NB4 (cell line): Measurements from ENCODE around the gene RPL41.

Experiments
- DNase-seq: peaks from one replicate; pipeline ENCODE4 v3.0.0; 2010; ENCODE audit warnings: low read depth
- H3K4me3 ChIP-seq: one replicate; pipeline ENCODE4 v1.5.1; 2011; ENCODE audit warnings: mild to moderate bottlenecking, low read depth, low read length, moderate library complexity
- CTCF ChIP-seq: IDR thresholded peaks from one replicate; pipeline ENCODE4 v1.5.1; 2012; ENCODE audit warnings: low read depth, low read length
- MYC ChIP-seq: IDR thresholded peaks from 2 replicates; pipeline ENCODE4 v1.6.1; 2011; ENCODE audit warnings: low read depth, low read length
- POLR2A ChIP-seq: IDR thresholded peaks from 2 replicates; pipeline ENCODE4 v1.6.1; 2011; ENCODE audit warnings: mild to moderate bottlenecking; ENCODE audit not compliant: insufficient read length; ENCODE audit errors: extremely low read depth
- TF ChIP-seq, protein P1 (sequence below): IDR thresholded peaks from 2 replicates; pipeline ENCODE4 v1.6.1; 2011; ENCODE audit warnings: low read depth, low read length

The RPL41 gene

DNA sequence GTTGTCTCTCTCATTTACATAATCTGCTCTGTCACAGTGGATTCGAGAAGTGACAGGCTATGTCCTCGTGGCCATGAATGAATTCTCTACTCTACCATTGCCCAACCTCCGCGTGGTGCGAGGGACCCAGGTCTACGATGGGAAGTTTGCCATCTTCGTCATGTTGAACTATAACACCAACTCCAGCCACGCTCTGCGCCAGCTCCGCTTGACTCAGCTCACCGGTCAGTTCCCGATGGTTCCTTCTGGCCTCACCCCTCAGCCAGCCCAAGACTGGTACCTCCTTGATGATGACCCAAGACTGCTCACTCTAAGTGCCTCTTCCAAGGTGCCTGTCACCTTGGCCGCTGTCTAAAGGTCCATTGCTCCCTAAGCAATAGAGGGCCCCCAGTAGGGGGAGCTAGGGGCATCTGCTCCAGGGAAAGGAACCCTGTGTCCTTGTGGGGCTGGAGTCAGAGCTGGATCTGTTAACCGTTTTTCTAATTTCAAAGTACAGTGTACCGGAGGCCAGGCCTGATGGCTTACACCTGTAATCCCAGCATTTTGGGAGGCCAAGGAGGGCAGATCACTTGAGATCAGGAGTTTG, 31.4 kb upstream of the RPL41 start:
- DNase-seq = peak; percentile 73
- H3K4me3 ChIP-seq = no peak overlapping the region
- TF ChIP-seq, protein P1, sequence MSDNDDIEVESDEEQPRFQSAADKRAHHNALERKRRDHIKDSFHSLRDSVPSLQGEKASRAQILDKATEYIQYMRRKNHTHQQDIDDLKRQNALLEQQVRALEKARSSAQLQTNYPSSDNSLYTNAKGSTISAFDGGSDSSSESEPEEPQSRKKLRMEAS = no peak
- no peak for TF ChIP-seq POLR2A
- no peak for TF ChIP-seq MYC
- peak; percentile 98 for TF ChIP-seq CTCF

GRCh38 chr12:56086096-56086495, 30.3 kb upstream of the RPL41 start:
- DNase-seq = no peak
- H3K4me3 ChIP-seq = no peak overlapping the region
- TF ChIP-seq MYC (no peak), POLR2A (no peak)
- TF ChIP-seq, protein P1 = no peak

GRCh38 chr12:56086608-56087007, 29.8 kb upstream of the RPL41 start:
- no peak for TF ChIP-seq CTCF
- no peak for TF ChIP-seq MYC
- TF ChIP-seq, protein P1 = no peak
- no peak for TF ChIP-seq POLR2A
- DNase-seq = no peak

GRCh38 chr12:56087220-56087619, 29.2 kb upstream of the RPL41 start:
- no peak for DNase-seq
- H3K4me3 ChIP-seq = no peak overlapping the region
- TF ChIP-seq MYC (no peak), CTCF (no peak), POLR2A (no peak)
- TF ChIP-seq, protein P1 = no peak

More at GRCh38 chr12:56086608-56087007, 29.8 kb upstream of the RPL41 start:
- no peak overlapping the region for H3K4me3 ChIP-seq

GRCh38 chr12:56097738-56098137, 18.7 kb upstream of the RPL41 start:
- H3K4me3 ChIP-seq = no peak overlapping the region
- DNase-seq = no peak
- TF ChIP-seq MYC = no peak
- no peak for TF ChIP-seq POLR2A
- TF ChIP-seq CTCF = no peak
- TF ChIP-seq, protein P1 = no peak

DNA sequence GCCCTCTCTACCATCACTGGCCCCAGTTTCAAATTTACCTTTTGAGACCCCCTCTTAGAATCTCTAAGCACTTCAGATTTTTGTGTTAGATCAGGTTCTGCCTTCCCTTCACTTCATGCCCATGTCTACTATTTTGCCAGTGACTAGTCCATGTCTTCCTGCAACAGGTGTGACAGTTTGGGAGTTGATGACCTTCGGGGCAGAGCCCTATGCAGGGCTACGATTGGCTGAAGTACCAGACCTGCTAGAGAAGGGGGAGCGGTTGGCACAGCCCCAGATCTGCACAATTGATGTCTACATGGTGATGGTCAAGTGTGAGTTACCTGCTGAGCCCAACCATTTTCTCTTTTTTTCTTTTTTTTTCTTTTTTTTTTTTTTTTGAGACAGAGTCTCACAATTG, 17.8 kb upstream of the RPL41 start:
- DNase-seq = no peak
- TF ChIP-seq MYC = no peak
- TF ChIP-seq, protein P1 = no peak
- TF ChIP-seq POLR2A = no peak
- no peak for TF ChIP-seq CTCF
- H3K4me3 ChIP-seq = no peak overlapping the region
